G401 (cell line): ENCODE results near the gene RAC2. TPM values are rescaled to one million over a fixed set of nuclear protein-coding genes. Genes with fewer than 3 reads are reported as not detected.

ENCODE experiments used
- DNase-seq: peaks from one replicate; pipeline ENCODE4 v3.0.0-alpha.2; 2015; ENCODE audit warnings: low spot score
- in situ Hi-C: cut with HindIII; loops from 2 replicates; pipeline ENCODE4 v1.10.0; 2016; ENCODE audit warnings: low sequenced_read_pairs, mixed read lengths
- total RNA-seq: library from RNA; depleted of rRNA; stranded (reverse); fragments of >200 nt; shearing (Covaris generic); gene quantifications from 2 replicates; pipeline ENCODE4 v1.2.3, GENCODE V29; 2014

The RAC2 gene
- total RNA-seq, 1 experiment from 2014 or later, result not detected

GRCh38 chr22:37226087-37226486, 18.0 kb downstream of the RAC2 start:
- DNase-seq, result no peak
- in situ Hi-C loops, result no loop called here

DNA sequence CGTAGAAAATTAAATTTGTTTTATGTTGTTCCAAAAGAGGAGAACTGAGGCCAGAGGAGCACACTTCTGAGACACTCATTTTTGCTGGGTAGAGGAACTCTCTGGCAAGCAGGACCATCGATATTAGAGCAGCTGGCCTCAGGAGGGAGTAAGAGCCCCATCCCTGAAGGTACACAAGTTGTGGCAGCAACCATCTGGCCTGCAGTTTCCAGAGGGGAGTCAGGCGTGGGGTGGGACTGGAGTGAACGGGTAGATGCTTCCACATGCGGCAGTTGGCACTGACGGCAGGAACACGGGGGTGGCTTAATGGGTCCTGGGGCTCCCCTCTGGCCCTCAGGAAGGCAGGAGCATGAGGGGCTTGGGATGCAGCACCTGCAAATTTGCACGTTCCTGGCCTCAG, 18.6 kb downstream of the RAC2 start:
- DNase-seq, result no peak
- in situ Hi-C loops, result no loop called here

DNA sequence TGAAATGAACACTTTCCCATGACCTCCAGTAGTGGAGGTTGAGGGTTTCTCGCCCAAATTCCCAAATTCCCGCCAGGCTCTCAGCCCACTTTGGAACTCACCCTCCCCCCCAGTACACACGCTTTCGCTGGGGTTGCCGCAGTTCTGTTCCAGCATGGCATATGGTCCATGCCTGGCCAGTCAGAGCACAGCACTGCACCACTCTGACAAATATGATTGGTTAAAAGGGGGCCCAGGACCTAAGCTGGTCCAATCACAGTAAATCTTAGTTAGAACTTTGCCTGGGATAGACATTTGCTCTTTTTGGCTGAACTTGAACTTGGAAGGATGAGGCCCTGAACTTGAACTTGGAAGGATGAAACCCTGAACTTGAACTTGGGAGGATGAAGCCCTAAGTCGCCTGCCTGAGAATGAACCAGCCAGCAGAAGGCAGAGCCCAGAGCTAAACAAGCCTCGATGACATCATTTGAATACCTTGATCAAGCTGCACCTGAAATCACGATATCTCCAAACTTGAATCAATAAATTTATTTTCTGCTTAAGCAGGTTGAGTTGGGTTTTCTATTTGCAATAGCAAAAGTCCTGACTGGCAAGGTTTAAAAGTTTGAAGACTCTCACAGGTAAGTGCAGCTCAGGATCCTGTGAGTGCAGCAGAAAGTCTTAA, 19.2 kb downstream of the RAC2 start:
- in situ Hi-C loops, result no loop called here
- DNase-seq, result no peak

- in situ Hi-C loops, result no loop called here
- no peak for DNase-seq
Measured at GRCh38 chr22:37223965-37224551, 20.0 kb downstream of the RAC2 start.

GRCh38 chr22:37222440-37222971, 21.6 kb downstream of the RAC2 start:
- DNase-seq, result no peak
- in situ Hi-C loops, result no loop called here

GRCh38 chr22:37221424-37222333, 22.4 kb downstream of the RAC2 start:
- no peak for DNase-seq
- in situ Hi-C loops, result no loop called here

DNA sequence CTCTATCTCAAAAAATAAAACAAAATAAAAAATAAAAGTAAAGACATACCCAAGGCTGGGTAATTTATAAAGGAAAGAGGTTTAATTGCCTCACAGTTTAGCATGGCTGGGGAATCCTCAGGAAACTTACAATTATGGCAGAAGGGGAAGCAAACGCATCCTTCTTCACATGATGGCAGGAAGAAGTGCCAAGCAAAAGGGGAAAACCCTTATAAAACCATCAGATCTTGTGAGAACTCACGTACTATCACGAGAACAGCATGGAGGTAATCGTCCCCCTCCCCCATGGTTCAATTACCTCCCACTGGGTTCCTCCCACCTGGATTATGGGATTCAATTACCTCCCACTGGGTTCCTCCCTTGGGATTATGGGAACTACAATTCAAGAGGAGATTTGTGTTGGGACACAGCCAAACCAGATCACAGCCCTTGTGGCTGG, 23.5 kb downstream of the RAC2 start:
- no peak for DNase-seq
- in situ Hi-C loops, result no loop called here

GRCh38 chr22:37219533-37219932, 24.5 kb downstream of the RAC2 start:
- no peak for DNase-seq
- in situ Hi-C loops, result no loop called here

- DNase-seq, result no peak
- in situ Hi-C loops, result no loop called here
Measured at GRCh38 chr22:37218771-37219411, 25.2 kb downstream of the RAC2 start.

DNA sequence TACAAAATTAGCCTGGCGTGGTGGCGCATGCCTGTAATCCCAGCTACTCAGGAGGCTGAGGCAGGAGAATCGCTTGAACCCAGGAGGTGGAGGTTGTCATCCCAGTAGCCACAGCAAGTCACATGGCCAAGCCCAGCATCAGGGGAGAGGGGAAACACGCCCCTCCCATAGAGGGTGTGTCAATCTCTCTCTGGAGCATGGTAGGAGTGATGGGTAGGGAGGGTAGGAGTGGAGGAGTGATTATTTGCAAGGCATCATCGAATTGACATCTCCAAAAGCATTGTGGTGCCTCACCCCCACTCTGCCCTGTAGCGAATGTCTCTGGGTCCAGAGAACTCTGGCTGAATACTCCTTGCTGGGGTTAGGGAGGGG, 25.7 kb downstream of the RAC2 start:
- no peak for DNase-seq
- in situ Hi-C loops, result no loop called here

DNA sequence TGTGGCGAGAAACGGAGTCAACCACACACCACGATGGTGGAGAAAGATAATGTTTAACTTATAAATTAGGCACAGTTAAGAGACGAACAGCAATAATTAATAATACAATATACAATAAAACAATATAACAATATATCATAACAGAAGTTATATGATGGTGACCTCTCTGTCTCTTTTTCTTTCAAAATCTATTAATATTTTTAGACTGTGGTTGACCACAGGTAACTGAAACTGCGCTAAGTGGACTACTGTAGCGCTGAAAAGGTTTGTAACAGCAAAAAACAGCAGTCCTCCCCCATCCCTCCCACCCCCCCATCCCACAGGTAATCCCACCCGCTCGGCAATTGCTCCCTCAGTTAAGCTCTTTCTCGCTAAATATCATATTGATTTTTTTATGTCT, 28.2 kb downstream of the RAC2 start:
- in situ Hi-C loops, result no loop called here
- DNase-seq, result no peak

DNA sequence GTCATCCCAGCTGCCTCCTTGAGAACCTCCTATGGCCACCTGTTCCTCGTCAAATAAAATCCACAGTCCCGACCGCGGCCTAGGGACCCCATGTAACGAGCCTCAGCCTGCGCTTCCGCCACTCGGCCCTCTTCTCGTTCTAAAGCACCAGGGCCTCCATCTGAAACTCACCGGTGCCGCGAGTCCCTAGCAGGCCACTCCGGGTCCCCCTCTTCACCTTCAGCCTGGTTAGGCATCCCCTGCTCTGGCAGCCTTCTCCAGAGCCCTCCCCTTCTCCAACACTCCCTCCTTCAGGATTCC, 29.4 kb downstream of the RAC2 start:
- DNase-seq, result no peak
- in situ Hi-C loops, result no loop called here

DNA sequence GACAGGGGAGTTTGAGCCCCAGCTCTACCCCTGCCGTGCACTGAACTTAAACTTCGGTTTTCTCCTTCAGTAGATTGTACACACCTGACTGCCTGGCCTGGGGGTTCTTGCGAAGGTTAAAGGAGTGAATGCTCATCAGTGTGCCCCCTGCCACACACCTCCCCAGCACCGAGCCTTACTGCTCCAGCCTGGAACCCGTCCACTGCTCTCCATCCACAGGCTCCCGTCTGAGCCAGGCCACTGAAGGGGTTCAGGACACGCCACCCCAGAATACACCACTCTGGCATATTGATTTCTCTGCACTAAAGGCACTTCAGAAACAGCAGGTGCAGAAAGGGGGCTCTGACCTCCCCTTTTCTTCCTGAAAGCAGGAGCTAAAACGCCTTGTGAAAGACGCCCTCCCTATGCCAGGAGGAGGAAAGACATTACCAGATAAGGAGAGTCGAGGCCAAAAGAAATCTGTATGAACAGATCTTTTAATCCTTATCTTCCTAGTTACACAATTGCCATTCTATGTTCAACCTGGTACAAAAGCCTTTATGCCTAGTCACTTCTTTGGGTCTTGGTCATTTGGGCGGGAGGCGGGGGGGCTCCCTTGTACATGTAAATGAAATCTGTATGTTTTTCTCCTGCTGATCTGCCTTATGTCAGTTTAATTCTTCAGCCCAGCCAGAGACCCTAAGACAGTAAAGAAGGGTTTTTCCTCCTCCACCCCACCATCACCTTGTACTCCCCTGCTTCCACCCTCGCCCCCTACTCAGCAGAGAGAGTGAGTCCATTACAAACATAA, 29.9 kb downstream of the RAC2 start:
- in situ Hi-C loops, result no loop called here
- DNase-seq, result no peak

- in situ Hi-C loops, result no loop called here
- DNase-seq, result no peak
Measured at GRCh38 chr22:37213218-37213855, 30.7 kb downstream of the RAC2 start.

DNA sequence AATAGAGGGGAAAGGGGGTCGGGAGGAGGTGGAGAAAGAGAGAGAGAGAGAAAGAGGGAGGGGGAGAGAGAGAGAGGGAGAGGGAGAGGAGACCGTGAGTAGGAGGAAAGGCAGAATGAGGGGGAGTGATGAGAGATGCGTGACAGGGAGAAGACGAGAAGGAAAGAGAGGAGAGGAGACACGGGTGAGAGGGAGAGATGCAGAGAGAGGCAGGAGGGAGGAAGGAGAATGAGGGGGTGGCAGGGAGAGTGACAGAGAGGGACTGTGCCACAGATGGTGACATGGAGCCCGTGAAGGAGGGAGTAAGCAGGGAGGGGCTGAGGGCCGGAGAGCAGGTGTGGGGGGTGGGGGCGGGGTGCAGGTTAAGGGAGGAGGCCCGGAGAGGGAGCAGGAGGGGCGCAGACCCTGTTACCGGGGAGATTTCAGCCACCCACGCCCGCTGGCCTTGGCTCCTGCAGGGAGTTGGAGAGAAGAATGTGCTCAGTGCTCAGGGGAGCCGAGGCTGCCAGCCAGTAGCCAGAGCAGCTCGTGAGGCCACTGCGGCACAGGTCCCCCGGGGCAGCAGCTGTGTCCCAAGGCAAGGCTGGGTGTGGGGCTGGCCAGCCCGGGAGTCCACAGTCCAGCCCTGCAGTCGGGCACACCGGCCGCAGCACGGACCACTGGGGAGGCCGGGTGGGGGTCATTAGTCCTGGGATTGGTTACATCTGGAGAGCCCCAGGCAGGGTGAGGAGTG, 31.7 kb downstream of the RAC2 start, which contains the start of gene SSTR3:
Gene SSTR3, minus strand, starts transcription at position 304 of the 733 bp plus-strand sequence. CDS start 4,674 bp downstream, outside the sequence.
- in situ Hi-C loops, result no loop called here

GRCh38 chr22:37211866-37212173, 32.2 kb downstream of the RAC2 start:
- in situ Hi-C loops, result no loop called here

More for the DNA sequence above, 31.7 kb downstream of the RAC2 start, which contains the start of gene SSTR3:
- DNase-seq, result peak; percentile 32

GRCh38 chr22:37211075-37211865, 32.8 kb downstream of the RAC2 start:
- peak; percentile 8 for DNase-seq
- in situ Hi-C loops, result no loop called here

More at GRCh38 chr22:37211866-37212173, 32.2 kb downstream of the RAC2 start:
- peak; percentile 17 for DNase-seq
